Neuronal stem cell (in vitro differentiated cells): ENCODE data around the gene LURAP1L.

ENCODE experiments used
- DNase-seq: peaks from one replicate; pipeline ENCODE4 v3.0.0-alpha.2; 2013; ENCODE audit warnings: low spot score
- H2AFZ ChIP-seq: one replicate; pipeline ENCODE4 v1.6.1; 2013; ENCODE audit warnings: mild to moderate bottlenecking, low read length, inconsistent platforms
- H2AK5ac ChIP-seq: 2 replicates; pipeline ENCODE4 v1.6.1; 2013; ENCODE audit warnings: low read depth, mild to moderate bottlenecking, inconsistent platforms, low read length, moderate library complexity, mixed read lengths
- H2BK120ac ChIP-seq: 2 replicates; pipeline ENCODE4 v1.6.1; 2013; ENCODE audit warnings: low read depth, mild to moderate bottlenecking, inconsistent platforms, low read length, moderate library complexity, mixed read lengths
- H2BK12ac ChIP-seq: one replicate; pipeline ENCODE4 v1.6.1; 2013; ENCODE audit warnings: low read length, inconsistent platforms
- H2BK15ac ChIP-seq: 2 replicates; pipeline ENCODE4 v1.6.1; 2013; ENCODE audit warnings: mild to moderate bottlenecking, low read length, inconsistent platforms, mixed read lengths
- H2BK5ac ChIP-seq: one replicate; pipeline ENCODE4 v1.6.1; 2013; ENCODE audit warnings: inconsistent platforms, mild to moderate bottlenecking, low read length, moderate library complexity
- H3K14ac ChIP-seq: one replicate; pipeline ENCODE4 v1.6.1; 2013; ENCODE audit warnings: low read length, inconsistent platforms
- H3K18ac ChIP-seq: 2 replicates; pipeline ENCODE4 v1.6.1; 2013; ENCODE audit warnings: low read length, inconsistent platforms
- H3K23ac ChIP-seq: 2 replicates; pipeline ENCODE4 v1.6.1; 2013; ENCODE audit warnings: low read depth, mild to moderate bottlenecking, mixed read lengths, low read length, inconsistent platforms; ENCODE audit not compliant: poor library complexity
- H3K27ac ChIP-seq: replicated peaks from 3 replicates; pipeline ENCODE4 v1.5.1; 2013; ENCODE audit warnings: low read length, inconsistent platforms
- H3K27me3 ChIP-seq, 3 experiments: 2 replicates each; pipeline ENCODE4 v1.6.1; 2013; ENCODE audit warnings: low read length in 3 of 3, mild to moderate bottlenecking in 2 of 3, inconsistent platforms in 1 of 3, low read depth in 1 of 3, mixed read lengths in 1 of 3, moderate library complexity in 1 of 3; ENCODE audit not compliant: control insufficient read depth in 3 of 3, insufficient read depth in 3 of 3
- H3K36me3 ChIP-seq, 2 donors: replicated peaks in 1 of 2; 2 replicates each; pipeline ENCODE4 v1.6.1; 2013; ENCODE audit warnings: low read length in 2 of 2; ENCODE audit not compliant: control insufficient read depth in 2 of 2, insufficient read depth in 2 of 2
- H3K4ac ChIP-seq: 2 replicates; pipeline ENCODE4 v1.6.1; 2013; ENCODE audit warnings: inconsistent platforms, mild to moderate bottlenecking, low read length, moderate library complexity
- H3K4me1 ChIP-seq, 2 donors: 1 replicate in 1 of 2; 2 replicates in 1 of 2; pipeline ENCODE4 v1.6.1; 2013; ENCODE audit warnings: low read length in 2 of 2, low read depth in 1 of 2; ENCODE audit not compliant: control insufficient read depth in 2 of 2, insufficient read depth in 1 of 2
- H3K4me2 ChIP-seq: one replicate; pipeline ENCODE4 v1.6.1; 2013; ENCODE audit warnings: mild to moderate bottlenecking, low read length, inconsistent platforms; ENCODE audit not compliant: insufficient read depth, poor library complexity, severe bottlenecking
- H3K4me3 ChIP-seq, 2 donors: 2 replicates each; pipeline ENCODE4 v1.5.1; 2013; ENCODE audit warnings: low read length in 2 of 2, mild to moderate bottlenecking in 2 of 2, inconsistent platforms in 1 of 2, moderate library complexity in 1 of 2
- H3K79me1 ChIP-seq: one replicate; pipeline ENCODE4 v1.6.1; 2013; ENCODE audit warnings: low read depth, mild to moderate bottlenecking, inconsistent platforms, low read length, moderate library complexity
- H3K9ac ChIP-seq: one replicate; pipeline ENCODE4 v1.6.1; 2013; ENCODE audit warnings: mild to moderate bottlenecking, low read depth, low read length, inconsistent platforms; ENCODE audit not compliant: poor library complexity
- H3K9me3 ChIP-seq, 2 donors: replicated peaks in 1 of 2; 2 replicates each; pipeline versions ENCODE3 to v1.6.1; 2013; ENCODE audit warnings: low read length in 2 of 2, mild to moderate bottlenecking in 2 of 2, inconsistent platforms in 1 of 2, low read depth in 1 of 2, mixed read lengths in 1 of 2, moderate library complexity in 1 of 2; ENCODE audit not compliant: control insufficient read depth in 2 of 2, insufficient read depth in 1 of 2
- H4K8ac ChIP-seq: one replicate; pipeline ENCODE4 v1.6.1; 2013; ENCODE audit warnings: low read depth, mild to moderate bottlenecking, inconsistent platforms, low read length, moderate library complexity
- H4K91ac ChIP-seq: one replicate; pipeline ENCODE4 v1.6.1; 2013; ENCODE audit warnings: low read length, low read depth, mild to moderate bottlenecking, inconsistent platforms; ENCODE audit not compliant: poor library complexity
- WGBS, 2 donors: extraction: QIAGEN DNeasy Blood & Tissue Kit; methylation state at CpG; one replicate each; pipeline ENCODE4 v1.1.7; 2013; ENCODE audit warnings: missing lambda C conversion rate in 2 of 2, mixed read lengths in 1 of 2; ENCODE audit not compliant: insufficient read length in 2 of 2, insufficient replicate concordance in 1 of 2; ENCODE audit errors: extremely low coverage in 2 of 2; 5-methylcytosine and 5-hydroxymethylcytosine counted together

The LURAP1L gene

GRCh38 chr9:12853051-12853450 lies 78.2 kb downstream of the LURAP1L start:
- no peak overlapping the region for H3K4ac ChIP-seq
- H3K79me1 ChIP-seq, result no peaks in the 10 kb centered on the region
- H2BK5ac ChIP-seq, result no peak overlapping the region
- no peak overlapping the region for H3K4me3 ChIP-seq
- no peak overlapping the region for H3K4me2 ChIP-seq
- H2AFZ ChIP-seq, result no peak overlapping the region
- H3K36me3 ChIP-seq, result no peaks in the 10 kb centered on the region
- no peak overlapping the region for H3K27ac ChIP-seq
- H3K4me1 ChIP-seq, result peaks cover 0 to 4% of the 10 kb centered on the region in 2 donors
- no peak overlapping the region for H2BK15ac ChIP-seq
- no peak overlapping the region for H2AK5ac ChIP-seq
- no peaks in the 10 kb centered on the region for H3K9me3 ChIP-seq
- H4K91ac ChIP-seq, result no peak overlapping the region
- H3K18ac ChIP-seq, result no peak overlapping the region
- H3K14ac ChIP-seq, result no peak overlapping the region
- no peak for DNase-seq
- H3K9ac ChIP-seq, result no peak overlapping the region
- no peak overlapping the region for H3K23ac ChIP-seq
- H2BK12ac ChIP-seq, result no peak overlapping the region
- H3K27me3 ChIP-seq, result no peaks in the 10 kb centered on the region
- WGBS, 2 donors, result no CpG with 5 or more reads among the region's 4 CpGs
- H2BK120ac ChIP-seq, result no peak overlapping the region
- no peak overlapping the region for H4K8ac ChIP-seq

GRCh38 chr9:12854221-12854620 lies 79.4 kb downstream of the LURAP1L start:
- H3K23ac ChIP-seq, result no peak overlapping the region
- no peaks in the 10 kb centered on the region for H3K79me1 ChIP-seq
- no peaks in the 10 kb centered on the region for H3K36me3 ChIP-seq
- no peak overlapping the region for H3K18ac ChIP-seq
- H2BK15ac ChIP-seq, result no peak overlapping the region
- H3K4me1 ChIP-seq, result peaks cover 0 to 4% of the 10 kb centered on the region in 2 donors
- H2BK12ac ChIP-seq, result no peak overlapping the region
- H3K27ac ChIP-seq, result no peak overlapping the region
- H2BK5ac ChIP-seq, result no peak overlapping the region
- no peaks in the 10 kb centered on the region for H3K9me3 ChIP-seq
- no peaks in the 10 kb centered on the region for H3K27me3 ChIP-seq
- no peak overlapping the region for H3K4ac ChIP-seq
- no peak overlapping the region for H3K4me3 ChIP-seq
- no peak overlapping the region for H4K8ac ChIP-seq
- no peak overlapping the region for H2BK120ac ChIP-seq
- no peak overlapping the region for H3K14ac ChIP-seq
- DNase-seq, result no peak
- H3K4me2 ChIP-seq, result no peak overlapping the region
- H2AK5ac ChIP-seq, result no peak overlapping the region
- no peak overlapping the region for H3K9ac ChIP-seq
- no CpG with 5 or more reads among the region's 2 CpGs for WGBS, 2 donors
- no peak overlapping the region for H2AFZ ChIP-seq
- no peak overlapping the region for H4K91ac ChIP-seq

GRCh38 chr9:12855066-12855465 lies 80.2 kb downstream of the LURAP1L start:
- Histone ChIP-seq H3K79me1 (no peaks in the 10 kb centered on the region), H3K4me3 (no peak overlapping the region), H3K27me3 (no peaks in the 10 kb centered on the region), H3K4me1 (peaks cover 0 to 4% of the 10 kb centered on the region in 2 donors), H2BK15ac (no peak overlapping the region), H3K18ac (no peak overlapping the region), H3K4ac (no peak overlapping the region), H3K14ac (peak overlapping the region; percentile 75), H3K9me3 (no peaks in the 10 kb centered on the region), H3K23ac (no peak overlapping the region), H3K9ac (no peak overlapping the region), H3K27ac (no peak overlapping the region), H2AFZ (no peak overlapping the region), H4K8ac (no peak overlapping the region), H2AK5ac (no peak overlapping the region), H2BK5ac (no peak overlapping the region), H3K36me3 (no peaks in the 10 kb centered on the region), H4K91ac (no peak overlapping the region), H3K4me2 (no peak overlapping the region), H2BK120ac (no peak overlapping the region), H2BK12ac (no peak overlapping the region)
- WGBS, 2 donors, result no CpG with 5 or more reads among the region's 4 CpGs
- no peak for DNase-seq

- H2BK5ac ChIP-seq, result no peak overlapping the region
- H2AFZ ChIP-seq, result peak overlapping the region; percentile 50
- H4K8ac ChIP-seq, result no peak overlapping the region
- H3K23ac ChIP-seq, result no peak overlapping the region
- H3K14ac ChIP-seq, result no peak overlapping the region
- WGBS, 2 donors, result no CpG with 5 or more reads among the region's 5 CpGs
- no peak overlapping the region for H3K4ac ChIP-seq
- no peak overlapping the region for H3K4me2 ChIP-seq
- H2BK120ac ChIP-seq, result no peak overlapping the region
- no peaks in the 10 kb centered on the region for H3K9me3 ChIP-seq
- H2BK15ac ChIP-seq, result no peak overlapping the region
- no peaks in the 10 kb centered on the region for H3K27me3 ChIP-seq
- H3K4me1 ChIP-seq, result peaks cover 0 to 4% of the 10 kb centered on the region in 2 donors
- H4K91ac ChIP-seq, result no peak overlapping the region
- H3K36me3 ChIP-seq, result no peaks in the 10 kb centered on the region
- H2BK12ac ChIP-seq, result no peak overlapping the region
- no peak for DNase-seq
- H3K4me3 ChIP-seq, result no peak overlapping the region
- no peak overlapping the region for H2AK5ac ChIP-seq
- H3K79me1 ChIP-seq, result no peaks in the 10 kb centered on the region
- H3K18ac ChIP-seq, result no peak overlapping the region
- no peak overlapping the region for H3K9ac ChIP-seq
- H3K27ac ChIP-seq, result no peak overlapping the region
Observed at GRCh38 chr9:12856603-12857002, 81.8 kb downstream of the LURAP1L start.
